HFFc6 (cell line): Measurements from ENCODE around the gene ARHGEF25. TPM values are rescaled to one million over a fixed set of nuclear protein-coding genes. Genes with fewer than 3 reads are reported as not detected.

ENCODE experiments used
- DNase-seq: peaks from one replicate; pipeline ENCODE4 v3.0.0-alpha.2; 2018
- H3K27ac Mint-ChIP-seq: 2 replicates; pipeline ENCODE4 v1.8.0; 2020; ENCODE audit warnings: mild to moderate bottlenecking, mixed read lengths
- H3K27me3 Mint-ChIP-seq: 2 replicates; pipeline ENCODE4 v1.8.0; 2021; ENCODE audit warnings: mild to moderate bottlenecking, moderate library complexity, mixed read lengths; ENCODE audit not compliant: insufficient read depth
- H3K36me3 Mint-ChIP-seq: 2 replicates; pipeline ENCODE4 v1.8.0; 2021; ENCODE audit warnings: low read depth, mixed read lengths
- H3K4me1 Mint-ChIP-seq: 2 replicates; pipeline ENCODE4 v1.8.0; 2020; ENCODE audit warnings: low read depth, mixed read lengths
- H3K4me3 Mint-ChIP-seq: 2 replicates; pipeline ENCODE4 v1.8.0; 2020; ENCODE audit warnings: mild to moderate bottlenecking, moderate library complexity, mixed read lengths
- H3K9me3 Mint-ChIP-seq: 2 replicates; pipeline ENCODE4 v1.8.0; 2020; ENCODE audit warnings: mild to moderate bottlenecking, mixed read lengths
- total RNA-seq, 6 experiments: library from RNA; stranded (reverse); fragmentation: NEBNext Ultra II Directional; extraction: Animal tissue kit (Norgen Biotek cat#: 25700); gene quantifications; 2 replicates in 1 of 6; 3 replicates in 5 of 6; pipeline ENCODE4 v1.2.3, GENCODE V29; 2021
- TF ChIP-seq, protein P1 (sequence below): fragments of 200-600 bp; sonication (generic); IDR thresholded peaks from 2 replicates; pipeline ENCODE4 v1.5.0; 2021; ENCODE audit warnings: antibody characterized with exemption, mild to moderate bottlenecking

ARHGEF25 gene
- total RNA-seq, 6 experiments from 2014 or later = 10.2 to 21.9 (median 11.9) TPM

DNA sequence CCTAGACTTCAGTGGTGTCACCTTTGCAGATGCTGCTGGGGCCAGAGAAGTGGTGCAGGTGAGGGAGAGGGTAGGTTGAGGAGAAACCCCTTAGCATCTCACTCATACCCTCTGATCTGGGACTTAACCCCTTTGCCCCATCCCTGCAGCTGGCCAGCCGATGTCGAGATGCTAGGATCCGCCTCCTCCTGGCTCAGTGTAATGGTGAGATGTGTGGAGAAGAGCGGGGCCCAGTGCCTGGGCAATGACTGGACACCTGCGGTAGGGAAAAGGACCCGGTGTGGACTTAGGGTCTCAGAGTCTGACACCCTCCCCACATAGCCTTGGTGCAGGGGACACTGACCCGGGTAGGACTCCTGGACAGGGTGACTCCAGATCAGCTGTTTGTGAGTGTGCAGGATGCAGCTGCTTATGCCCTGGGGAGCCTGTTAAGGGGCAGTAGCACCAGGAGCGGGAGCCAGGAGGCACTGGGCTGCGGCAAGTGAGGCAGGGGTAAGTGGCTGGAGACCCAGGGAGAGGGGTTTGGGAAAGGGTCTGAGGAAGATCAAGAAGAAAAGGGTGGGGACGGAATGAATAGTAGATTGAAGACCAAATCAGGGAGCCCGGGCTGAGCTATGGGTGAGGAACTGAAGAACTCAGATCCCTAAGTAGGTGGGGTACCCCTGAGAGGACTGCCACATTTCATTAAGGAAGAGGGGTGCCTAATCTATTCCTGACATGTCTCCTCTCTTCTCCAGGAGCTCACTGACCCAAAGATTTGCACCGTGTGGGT lies 14.2 kb downstream of the ARHGEF25 start:
- peaks cover 6% of the 10 kb centered on the region; the same call in 1 of the 2 replicates for H3K4me1 Mint-ChIP-seq
- H3K27me3 Mint-ChIP-seq = peaks cover 29% of the 10 kb centered on the region
- no peak overlapping the region for H3K27ac Mint-ChIP-seq

DNA sequence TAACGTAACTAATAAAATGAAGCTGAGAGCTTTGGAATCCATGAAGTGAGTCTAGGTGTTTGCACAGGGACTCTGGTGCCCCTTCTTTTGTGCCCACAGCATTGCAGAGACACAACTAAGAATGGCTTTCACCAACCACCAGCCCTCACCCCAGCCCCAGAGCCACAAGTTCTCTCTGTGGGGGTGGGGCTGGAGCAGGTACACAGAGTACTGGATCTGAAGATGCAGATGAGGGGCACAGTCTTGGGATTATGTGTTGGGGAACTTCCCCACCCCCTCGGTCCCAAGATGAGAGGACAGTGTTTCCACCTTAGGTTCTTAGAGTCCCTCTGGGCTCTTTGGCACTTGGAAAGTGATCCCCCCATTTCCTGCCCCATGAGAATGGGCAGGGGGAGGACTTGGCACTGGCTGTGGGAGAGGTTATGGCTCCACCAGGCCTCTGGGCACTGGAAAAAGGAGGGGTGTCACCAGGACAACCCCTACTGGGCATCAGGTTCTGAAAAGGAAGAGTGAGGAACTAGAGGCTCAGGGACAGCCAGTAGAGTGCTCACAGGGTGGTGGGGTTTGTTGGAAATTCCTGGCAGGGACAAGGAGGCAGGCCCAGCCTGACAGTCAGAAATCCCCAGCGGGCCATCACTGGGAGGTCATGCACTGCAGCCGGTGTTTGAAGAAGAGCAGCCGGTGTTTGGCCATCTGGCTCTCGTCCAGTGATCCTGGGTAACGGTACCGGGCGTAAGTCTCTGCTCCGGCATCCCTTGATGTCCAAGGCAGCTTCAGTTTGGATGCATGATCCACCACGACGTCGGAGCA lies 15.1 kb downstream of the ARHGEF25 start:
- DNase-seq = no peak
- peaks cover 29% of the 10 kb centered on the region for H3K27me3 Mint-ChIP-seq
- TF ChIP-seq, protein P1, sequence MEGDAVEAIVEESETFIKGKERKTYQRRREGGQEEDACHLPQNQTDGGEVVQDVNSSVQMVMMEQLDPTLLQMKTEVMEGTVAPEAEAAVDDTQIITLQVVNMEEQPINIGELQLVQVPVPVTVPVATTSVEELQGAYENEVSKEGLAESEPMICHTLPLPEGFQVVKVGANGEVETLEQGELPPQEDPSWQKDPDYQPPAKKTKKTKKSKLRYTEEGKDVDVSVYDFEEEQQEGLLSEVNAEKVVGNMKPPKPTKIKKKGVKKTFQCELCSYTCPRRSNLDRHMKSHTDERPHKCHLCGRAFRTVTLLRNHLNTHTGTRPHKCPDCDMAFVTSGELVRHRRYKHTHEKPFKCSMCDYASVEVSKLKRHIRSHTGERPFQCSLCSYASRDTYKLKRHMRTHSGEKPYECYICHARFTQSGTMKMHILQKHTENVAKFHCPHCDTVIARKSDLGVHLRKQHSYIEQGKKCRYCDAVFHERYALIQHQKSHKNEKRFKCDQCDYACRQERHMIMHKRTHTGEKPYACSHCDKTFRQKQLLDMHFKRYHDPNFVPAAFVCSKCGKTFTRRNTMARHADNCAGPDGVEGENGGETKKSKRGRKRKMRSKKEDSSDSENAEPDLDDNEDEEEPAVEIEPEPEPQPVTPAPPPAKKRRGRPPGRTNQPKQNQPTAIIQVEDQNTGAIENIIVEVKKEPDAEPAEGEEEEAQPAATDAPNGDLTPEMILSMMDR = no peak

More for the DNA sequence above, 14.2 kb downstream of the ARHGEF25 start:
- no peak for DNase-seq
- Mint-ChIP-seq H3K4me3 (no peak overlapping the region), H3K9me3 (no peaks in the 10 kb centered on the region), H3K36me3 (no peaks in the 10 kb centered on the region; the same call in 1 of the 2 replicates)
- TF ChIP-seq, protein P1 = no peak

DNA sequence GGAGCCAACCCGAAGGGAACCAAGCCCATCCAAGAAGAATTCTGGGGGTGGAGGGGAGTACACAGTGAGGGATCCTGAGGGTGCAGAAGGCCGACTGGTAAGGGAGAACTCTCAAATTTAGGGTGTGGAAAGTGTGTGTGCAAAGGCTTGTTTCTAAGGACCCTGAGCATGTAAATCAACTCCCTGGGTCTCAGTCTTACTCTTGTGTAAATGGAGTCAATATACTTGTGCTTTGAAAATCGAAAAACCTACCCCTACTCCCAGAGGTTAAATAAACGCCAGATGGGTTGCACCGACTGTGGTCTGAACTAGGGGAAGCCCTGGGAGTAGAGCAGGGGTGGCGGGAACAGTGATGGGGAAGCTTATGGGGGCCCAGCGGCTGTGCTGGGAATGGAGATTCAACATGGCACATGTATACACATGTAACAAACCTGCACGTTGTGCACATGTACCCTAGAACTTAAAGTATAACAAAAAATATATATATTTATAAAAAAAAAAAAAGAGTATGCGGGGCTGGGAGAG lies 15.7 kb downstream of the ARHGEF25 start:
- peaks cover 4% of the 10 kb centered on the region; the same call in 1 of the 2 replicates for H3K4me1 Mint-ChIP-seq
- peaks cover 29% of the 10 kb centered on the region for H3K27me3 Mint-ChIP-seq
- DNase-seq = no peak
- no peak overlapping the region for H3K4me3 Mint-ChIP-seq
- H3K27ac Mint-ChIP-seq = no peak overlapping the region
- H3K9me3 Mint-ChIP-seq = no peaks in the 10 kb centered on the region
- H3K36me3 Mint-ChIP-seq = no peaks in the 10 kb centered on the region; the same call in 1 of the 2 replicates
- TF ChIP-seq, protein P1 = no peak

More for the DNA sequence above, 15.1 kb downstream of the ARHGEF25 start:
- Mint-ChIP-seq H3K4me3 (no peak overlapping the region), H3K36me3 (no peaks in the 10 kb centered on the region; the same call in 1 of the 2 replicates), H3K4me1 (peaks cover 6% of the 10 kb centered on the region; the same call in 1 of the 2 replicates), H3K9me3 (no peaks in the 10 kb centered on the region), H3K27ac (no peak overlapping the region)

DNA sequence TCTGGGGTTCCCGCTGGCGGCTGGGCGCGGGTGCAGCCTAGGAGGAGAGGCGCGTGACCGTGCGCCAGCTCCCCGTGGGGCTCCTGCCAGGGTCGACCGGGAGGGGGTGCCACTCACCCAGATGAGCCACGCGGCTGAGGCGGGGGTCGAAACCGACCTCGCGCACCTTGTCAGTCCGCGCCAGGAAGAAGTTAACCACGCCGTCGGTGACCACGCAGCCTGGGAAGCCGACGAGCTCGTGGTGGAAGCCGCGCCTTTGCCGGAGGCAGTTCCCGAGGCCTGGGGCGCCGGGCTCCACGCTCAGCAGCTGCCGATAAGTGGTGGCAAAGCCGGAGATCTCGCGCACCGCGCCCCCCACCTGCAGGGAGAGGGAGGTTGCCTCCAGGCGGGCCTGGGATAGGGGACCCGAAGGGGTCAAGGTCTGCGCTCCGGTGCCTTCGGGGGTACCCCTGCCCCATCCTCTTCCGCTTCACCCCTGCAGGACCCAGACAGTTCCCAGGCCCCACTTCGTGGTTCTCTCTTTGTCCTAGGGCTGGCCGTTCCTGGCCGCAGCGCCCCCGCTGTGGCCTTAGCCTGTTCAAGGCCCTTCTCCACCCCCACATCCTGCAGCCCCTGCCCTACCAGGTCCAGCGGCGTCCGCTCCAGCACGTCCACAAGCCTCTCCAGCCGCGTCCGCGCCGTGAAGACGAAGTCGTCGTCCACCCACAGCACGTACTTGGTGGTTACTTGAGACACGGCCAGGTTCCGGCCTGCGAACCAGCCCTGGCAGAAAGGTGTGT lies 16.5 kb downstream of the ARHGEF25 start:
- TF ChIP-seq, protein P1 = peak; percentile 35; the same call in 1 of the 2 replicates
- DNase-seq = no peak
- Mint-ChIP-seq H3K4me3 (no peak overlapping the region), H3K9me3 (no peaks in the 10 kb centered on the region), H3K4me1 (no peaks in the 10 kb centered on the region), H3K27ac (no peak overlapping the region), H3K27me3 (peaks cover 28% of the 10 kb centered on the region), H3K36me3 (no peaks in the 10 kb centered on the region; the same call in 1 of the 2 replicates)
